Measurements from ENCODE around the gene SPTBN1.

Gene SPTBN1

DNA sequence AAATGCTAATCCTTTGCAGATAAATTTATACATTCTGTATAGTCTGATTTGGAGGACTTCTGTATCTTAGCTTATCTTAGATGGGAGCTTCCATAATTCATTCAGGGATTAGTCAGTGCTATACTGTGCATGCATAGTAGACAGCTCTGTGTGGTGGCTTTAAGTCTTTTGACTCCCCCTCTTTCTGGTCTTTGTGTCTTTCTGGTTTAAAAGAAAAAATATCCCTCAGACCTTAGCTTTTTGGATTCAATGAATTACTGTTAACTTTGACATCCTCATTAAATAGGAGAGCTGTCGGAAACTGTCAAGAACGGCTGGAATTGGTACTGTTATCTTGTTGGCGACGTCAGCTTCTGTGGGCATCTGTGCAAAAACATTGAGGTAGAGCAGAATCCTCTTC lies 130.4 kb downstream of the SPTBN1 start:
- no peak for DNase-seq (ENCODE audit: low read depth)
- H3K4me3 ChIP-seq (ENCODE audit: low read depth, low read length), result no peak overlapping the region
- no peak for TF ChIP-seq CTCF (IDR thresholded peaks at IDR 0.05; ENCODE audit: low read depth, low read length, missing control alignments)

DNA sequence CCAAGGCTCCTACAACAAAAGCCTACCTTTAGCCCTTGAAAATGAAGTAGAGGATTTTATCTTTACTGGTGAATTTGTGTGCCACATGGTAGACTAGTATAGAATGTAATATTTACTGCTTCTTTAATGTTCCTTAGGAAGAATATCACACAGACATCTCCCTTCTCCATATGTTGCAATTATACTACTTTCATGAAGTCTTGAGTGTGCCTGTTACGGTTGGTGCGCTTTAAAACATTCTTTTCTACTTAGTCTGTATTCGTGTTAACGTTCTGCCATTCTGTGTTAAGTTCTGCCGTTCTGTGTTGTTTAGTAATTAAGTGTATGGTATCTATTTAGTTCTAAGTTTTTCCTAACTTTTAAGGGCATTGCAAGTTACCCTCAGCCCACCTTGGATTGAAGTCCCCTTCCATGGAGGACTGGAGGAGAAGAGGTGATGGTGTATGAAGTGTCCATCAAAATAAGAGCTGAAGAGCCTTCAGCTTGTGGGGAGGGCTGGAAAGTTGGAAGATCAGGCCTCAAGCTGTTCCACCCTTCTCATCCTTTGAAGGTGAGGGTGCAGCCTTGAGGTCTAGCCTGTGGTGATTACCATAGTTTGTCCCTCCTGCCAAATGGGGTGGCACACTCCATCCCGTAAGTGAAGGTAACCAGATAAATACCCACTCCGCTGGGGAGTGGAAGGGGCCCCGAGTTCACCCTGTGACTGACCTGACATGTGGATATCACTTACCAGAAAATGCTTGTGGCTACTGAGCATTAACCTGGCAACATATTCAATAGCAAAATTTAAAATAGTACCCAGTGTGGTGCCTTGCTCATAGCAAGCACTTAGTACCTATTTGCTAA lies 131.3 kb downstream of the SPTBN1 start:
- no peak for DNase-seq (ENCODE audit: low read depth)
- no peak for TF ChIP-seq CTCF (IDR thresholded peaks at IDR 0.05; ENCODE audit: low read depth, low read length, missing control alignments)
- H3K4me3 ChIP-seq (ENCODE audit: low read depth, low read length), result no peak overlapping the region

DNA sequence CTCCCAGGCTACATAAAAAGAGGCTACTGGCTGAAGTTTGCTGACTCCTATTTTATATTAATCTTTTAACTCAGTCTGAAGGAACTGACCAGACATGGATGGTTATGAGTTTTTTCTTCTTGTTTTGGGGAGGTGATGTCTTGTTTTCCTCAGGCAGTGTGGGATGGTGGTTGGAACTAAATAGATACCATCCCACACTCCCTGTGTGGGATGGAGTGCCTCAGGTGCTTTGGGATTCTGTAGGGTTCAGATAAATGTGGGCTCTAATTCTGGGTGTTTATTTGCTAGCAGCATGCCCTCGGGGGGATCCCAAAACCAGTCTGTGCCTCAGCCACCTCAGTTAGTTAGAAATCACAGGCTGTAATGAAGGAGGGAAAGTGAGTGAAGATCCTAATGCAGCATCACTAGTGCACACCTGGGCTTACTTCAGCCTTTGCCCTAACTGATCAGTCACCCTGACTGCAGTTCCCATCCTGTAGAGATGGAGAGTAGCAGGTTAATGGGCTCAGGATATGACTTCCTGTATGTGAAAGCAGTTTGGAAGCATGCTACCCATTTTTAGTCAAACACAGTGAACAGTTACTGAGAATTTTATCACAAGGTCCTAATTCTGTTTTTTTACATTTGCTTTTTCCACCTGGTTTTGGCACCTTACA lies 132.2 kb downstream of the SPTBN1 start:
- no peak overlapping the region for H3K4me3 ChIP-seq (ENCODE audit: low read depth, low read length)
- no peak for DNase-seq (ENCODE audit: low read depth)
- TF ChIP-seq CTCF (IDR thresholded peaks at IDR 0.05; ENCODE audit: low read depth, low read length, missing control alignments), result no peak

GRCh38 chr2:54589038-54589339 lies 132.9 kb downstream of the SPTBN1 start:
- no peak overlapping the region for H3K4me3 ChIP-seq (ENCODE audit: low read depth, low read length)
- no peak for TF ChIP-seq CTCF (IDR thresholded peaks at IDR 0.05; ENCODE audit: low read depth, low read length, missing control alignments)
- DNase-seq (ENCODE audit: low read depth), result no peak

DNA sequence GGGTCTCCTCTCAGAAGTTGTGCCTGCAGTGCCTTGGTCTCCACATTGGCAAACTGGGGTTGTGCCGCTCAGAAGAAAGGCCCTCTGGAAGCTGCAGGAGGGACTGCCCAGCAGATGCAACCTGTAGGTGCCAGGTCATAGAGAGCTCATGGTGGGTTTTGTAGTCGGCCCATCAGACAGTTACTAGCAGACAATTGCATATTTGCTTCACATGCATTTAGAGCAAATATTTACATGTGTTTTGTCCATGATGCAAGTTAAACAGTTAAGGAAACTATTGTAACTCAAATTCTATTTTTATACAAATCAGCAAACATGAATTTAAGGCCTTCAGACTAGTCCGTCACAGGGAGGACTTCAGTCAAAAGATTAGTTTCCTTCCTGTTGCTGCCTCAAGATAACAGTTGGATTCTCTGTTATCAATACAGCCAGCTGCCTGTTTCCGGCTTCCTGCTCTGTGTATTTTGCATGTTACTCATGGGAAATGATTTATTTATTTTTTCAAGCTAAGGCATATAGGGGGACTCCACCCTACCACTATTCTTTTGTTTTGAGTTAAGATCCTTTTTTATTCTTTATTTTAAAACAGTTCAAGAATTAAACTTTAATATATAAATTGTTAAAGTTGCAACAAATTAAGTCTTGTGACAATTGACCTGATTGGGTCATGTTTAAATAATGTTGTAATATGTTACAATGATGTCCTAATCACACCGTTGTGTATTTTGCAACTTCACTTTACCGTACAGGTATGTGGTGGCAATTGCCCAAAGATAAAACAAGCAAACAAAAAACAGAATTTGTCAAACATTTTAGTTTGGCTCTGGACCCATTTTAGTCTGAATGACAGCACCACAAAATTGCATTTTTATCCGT lies 133.5 kb downstream of the SPTBN1 start:
- H3K4me3 ChIP-seq (ENCODE audit: low read depth, low read length), result no peak overlapping the region
- no peak for TF ChIP-seq CTCF (IDR thresholded peaks at IDR 0.05; ENCODE audit: low read depth, low read length, missing control alignments)
- DNase-seq (ENCODE audit: low read depth), result no peak

DNA sequence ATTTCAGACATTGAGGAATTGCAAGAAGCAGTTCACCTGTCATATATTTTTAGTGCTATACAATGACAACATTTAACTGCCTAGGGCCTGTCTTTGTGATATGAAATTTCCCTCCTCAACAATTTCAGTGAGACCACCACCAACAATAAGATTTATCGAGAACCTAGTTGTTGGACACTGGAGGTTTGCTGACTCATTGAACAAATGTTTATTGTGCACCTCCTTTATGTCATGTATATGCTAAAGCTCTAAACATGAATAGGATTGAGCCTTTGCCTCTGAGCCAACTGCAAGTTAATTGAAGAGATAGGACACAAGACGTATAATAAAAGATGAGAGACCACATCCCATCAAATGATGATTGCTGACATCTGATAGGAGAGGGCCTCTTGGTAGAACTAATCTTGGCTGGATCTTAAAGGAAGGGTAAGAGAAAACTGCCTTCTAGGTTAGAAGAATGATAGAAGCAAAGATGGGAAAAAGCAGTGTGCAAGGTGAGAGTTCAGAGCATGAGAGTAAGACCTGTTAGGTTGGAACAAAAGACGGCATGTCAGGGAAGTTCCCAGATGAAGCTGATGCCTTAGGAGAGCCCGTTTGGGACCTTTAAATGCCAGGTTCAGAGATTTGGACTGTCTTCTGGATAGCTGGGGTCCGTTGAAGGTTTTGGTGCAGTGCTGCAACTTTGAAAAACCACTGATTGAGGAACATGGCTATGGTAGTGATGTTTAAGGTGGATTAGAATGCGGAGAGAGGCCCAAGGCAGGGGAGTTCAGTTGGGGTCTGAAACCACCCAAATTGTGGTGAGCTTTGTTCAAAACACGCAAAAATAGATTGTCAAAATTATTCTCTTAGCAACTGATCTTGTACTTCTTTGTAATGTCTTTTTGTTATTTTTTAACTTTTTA lies 134.3 kb downstream of the SPTBN1 start:
- no peak for DNase-seq (ENCODE audit: low read depth)
- no peak overlapping the region for H3K4me3 ChIP-seq (ENCODE audit: low read depth, low read length)
- TF ChIP-seq CTCF (IDR thresholded peaks at IDR 0.05; ENCODE audit: low read depth, low read length, missing control alignments), result no peak

Measured in GM12864 (cell line).